Omental fat pad (tissue), 4 donors: ENCODE measurements around the gene TPGS1. TPM values are rescaled to one million over a fixed set of nuclear protein-coding genes. Genes with fewer than 3 reads are reported as not detected.

Experiments
- ATAC-seq: fragments of 150-250 bp; one replicate; pipeline ENCODE4 v1.9.1; 2016; ENCODE audit warnings: mild to moderate bottlenecking, moderate library complexity; ENCODE audit not compliant: low FRiP score
- DNase-seq: peaks from one replicate; pipeline ENCODE4 v3.0.0-alpha.2; 2019; ENCODE audit warnings: low spot score
- total RNA-seq, 4 donors: library from RNA; depleted of rRNA; stranded (reverse); fragments of >200 nt; gene quantifications; one replicate each; pipeline ENCODE4 v1.1.0, GENCODE V29; 2016
- TF ChIP-seq, protein P1 (sequence below), 3 donors: fragments of 450-650 bp; IDR thresholded peaks; one replicate each; pipeline ENCODE4 v1.5.1; 2016 to 2017; ENCODE audit warnings: antibody characterized with exemption in 3 of 3, mild to moderate bottlenecking in 3 of 3, moderate library complexity in 2 of 3

TPGS1 gene
- total RNA-seq, 4 donors from 2014 or later = 45.5 to 61.2 (median 46.1) TPM

DNA sequence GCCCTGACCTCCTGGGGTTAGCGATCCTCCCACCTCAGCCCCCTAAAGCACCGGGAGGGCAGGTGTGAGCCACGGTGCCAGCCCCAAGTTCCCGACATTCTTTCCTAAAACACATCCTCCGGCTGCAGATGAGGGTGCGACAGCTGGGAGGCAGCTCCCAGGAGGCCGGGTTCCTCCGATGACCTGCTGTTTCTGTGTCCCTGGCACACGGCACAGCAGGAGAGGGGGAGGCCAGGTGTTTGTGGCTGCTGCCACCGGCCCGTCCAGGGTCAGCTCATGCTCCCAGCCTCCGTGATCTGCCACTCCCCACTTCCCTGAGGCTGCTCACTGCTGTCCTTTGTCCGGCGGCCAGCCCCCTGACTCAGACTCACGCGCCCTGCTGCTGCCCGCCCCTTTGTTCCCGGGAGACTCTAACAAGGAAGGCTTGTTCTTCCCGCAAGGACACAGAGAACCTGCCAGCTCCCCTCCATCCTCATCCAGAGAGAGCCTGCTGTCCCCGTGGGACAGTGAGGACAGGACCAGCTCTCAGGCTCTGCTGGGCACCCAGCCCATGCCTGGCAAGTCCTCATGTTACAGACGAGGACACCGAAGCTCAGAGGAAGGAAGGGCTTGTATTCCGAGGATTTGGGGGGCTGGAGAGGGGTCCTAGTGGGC, 21.6 kb upstream of the TPGS1 start:
- DNase-seq (no peak), ATAC-seq (no peak)

DNA sequence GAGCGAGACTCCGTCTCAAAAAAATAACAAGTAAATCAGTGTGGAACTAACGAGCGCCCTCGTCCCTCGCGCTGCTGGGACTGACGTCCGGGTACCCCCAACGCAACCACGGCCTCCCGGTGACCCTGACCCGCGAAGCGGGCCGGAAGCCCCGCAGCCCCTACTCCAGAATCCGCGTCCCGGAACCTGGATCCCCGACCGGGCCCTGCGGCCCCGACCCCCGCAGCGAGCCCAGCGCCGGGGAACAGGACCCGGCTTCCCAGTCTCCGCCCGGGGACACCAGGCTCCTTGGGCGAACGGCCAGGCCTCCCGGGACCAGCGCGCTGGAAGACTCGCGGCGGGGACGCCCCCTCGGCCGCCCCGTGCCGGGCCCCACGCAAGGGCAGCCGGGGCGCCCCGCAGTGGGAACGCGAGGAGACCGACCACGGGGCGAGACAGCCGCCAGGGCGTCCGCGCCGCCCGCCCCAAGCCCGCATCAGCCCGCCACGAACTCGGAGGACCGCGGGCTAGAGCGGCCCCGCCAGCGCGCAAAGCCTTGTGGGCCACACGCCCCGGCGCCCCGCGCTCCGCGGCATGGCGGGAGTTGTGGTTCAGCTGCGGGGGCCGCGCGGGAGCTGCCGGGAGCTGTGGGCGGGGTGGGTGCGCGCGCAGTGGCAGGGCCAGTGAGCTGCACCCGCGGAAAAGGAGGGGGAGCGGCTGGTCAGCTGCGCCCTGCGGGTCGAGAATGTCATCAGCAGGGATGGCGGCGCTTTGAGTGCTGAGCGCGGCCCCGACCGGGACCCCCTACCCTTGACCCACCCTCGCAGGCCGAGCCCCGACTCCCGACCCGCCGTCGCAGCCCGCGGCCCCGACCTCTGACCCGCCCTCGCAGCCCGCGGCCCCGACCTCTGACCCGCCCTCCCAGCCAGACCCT, 18.5 kb upstream of the TPGS1 start:
- ATAC-seq (peak; percentile 97), DNase-seq (peak; percentile 80)
- TF ChIP-seq, protein P1, sequence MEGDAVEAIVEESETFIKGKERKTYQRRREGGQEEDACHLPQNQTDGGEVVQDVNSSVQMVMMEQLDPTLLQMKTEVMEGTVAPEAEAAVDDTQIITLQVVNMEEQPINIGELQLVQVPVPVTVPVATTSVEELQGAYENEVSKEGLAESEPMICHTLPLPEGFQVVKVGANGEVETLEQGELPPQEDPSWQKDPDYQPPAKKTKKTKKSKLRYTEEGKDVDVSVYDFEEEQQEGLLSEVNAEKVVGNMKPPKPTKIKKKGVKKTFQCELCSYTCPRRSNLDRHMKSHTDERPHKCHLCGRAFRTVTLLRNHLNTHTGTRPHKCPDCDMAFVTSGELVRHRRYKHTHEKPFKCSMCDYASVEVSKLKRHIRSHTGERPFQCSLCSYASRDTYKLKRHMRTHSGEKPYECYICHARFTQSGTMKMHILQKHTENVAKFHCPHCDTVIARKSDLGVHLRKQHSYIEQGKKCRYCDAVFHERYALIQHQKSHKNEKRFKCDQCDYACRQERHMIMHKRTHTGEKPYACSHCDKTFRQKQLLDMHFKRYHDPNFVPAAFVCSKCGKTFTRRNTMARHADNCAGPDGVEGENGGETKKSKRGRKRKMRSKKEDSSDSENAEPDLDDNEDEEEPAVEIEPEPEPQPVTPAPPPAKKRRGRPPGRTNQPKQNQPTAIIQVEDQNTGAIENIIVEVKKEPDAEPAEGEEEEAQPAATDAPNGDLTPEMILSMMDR (IDR thresholded peaks at IDR 0.05) = no peak

More for the DNA sequence above, 21.6 kb upstream of the TPGS1 start:
- TF ChIP-seq, protein P1 (IDR thresholded peaks at IDR 0.05) = no peak

DNA sequence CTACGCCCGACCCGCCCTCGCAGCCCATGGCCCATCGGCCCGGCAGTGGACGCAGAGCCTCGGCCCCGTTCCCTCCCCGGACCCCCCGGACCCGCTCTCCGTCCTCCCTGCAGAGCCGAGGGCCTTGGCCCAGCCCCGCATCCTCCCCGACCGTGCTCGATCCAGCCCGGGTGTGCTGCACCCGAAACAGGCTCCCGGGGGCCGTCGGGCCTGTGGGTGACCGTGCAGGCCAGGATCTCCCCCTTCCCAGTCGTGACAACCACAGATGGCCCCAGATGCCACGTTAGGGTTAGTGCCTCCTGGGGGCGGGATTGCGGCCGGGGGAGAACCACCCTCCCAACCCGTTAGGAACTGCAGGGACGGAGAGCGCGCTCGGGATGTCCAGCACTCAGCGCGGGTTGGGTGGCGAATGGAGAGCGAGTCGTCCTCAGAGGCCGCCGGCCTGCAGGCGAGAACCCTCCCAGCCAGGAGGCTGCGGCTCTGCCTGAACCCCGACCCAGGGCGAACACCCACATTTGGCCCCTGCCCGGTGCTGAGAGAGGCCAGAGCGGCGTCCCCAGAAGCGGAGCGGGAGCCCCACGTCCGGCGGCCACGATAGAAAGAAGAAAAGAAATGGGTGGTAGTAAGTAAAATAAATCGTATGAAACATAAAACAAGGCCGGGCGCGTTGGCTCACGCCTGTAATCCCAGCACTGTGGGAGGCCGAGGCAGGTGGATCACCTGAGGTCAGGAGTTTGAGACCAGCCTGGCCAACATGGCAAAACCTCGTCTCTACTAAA, 17.7 kb upstream of the TPGS1 start:
- ATAC-seq = peak; percentile 6
- DNase-seq = no peak
- TF ChIP-seq, protein P1 (IDR thresholded peaks at IDR 0.05) = no peak

DNA sequence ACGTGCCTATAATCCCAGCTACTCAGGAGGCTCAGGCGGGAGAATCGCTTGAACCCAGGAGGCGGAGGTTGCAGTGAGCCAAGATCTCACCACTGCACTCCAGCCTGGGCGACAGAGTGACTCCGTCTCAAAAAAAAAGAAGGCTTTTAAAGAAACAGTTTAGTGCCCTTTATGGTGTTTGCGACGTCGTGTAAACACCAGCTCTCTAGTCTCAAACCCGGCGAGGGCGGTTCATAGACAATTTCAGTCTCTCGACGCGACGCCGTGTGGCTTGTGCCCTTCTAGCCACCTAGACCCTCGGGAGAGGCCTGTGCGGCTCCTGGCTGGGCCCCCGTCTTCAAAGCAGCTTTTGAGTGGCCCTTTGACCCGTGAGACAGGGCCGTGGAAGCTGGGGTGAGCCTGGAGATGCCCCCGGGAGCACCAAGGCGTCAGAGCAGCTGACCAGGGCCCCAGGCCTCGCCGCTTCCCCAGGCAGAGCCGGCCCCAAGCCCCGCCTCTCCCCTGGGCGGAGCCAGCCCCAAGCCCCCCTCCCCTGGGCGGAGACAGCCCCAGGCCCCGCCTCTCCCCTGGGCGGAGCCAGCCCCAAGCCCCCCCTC, 16.1 kb upstream of the TPGS1 start:
- ATAC-seq = no peak
- TF ChIP-seq, protein P1 (IDR thresholded peaks at IDR 0.05) = no peak

DNA sequence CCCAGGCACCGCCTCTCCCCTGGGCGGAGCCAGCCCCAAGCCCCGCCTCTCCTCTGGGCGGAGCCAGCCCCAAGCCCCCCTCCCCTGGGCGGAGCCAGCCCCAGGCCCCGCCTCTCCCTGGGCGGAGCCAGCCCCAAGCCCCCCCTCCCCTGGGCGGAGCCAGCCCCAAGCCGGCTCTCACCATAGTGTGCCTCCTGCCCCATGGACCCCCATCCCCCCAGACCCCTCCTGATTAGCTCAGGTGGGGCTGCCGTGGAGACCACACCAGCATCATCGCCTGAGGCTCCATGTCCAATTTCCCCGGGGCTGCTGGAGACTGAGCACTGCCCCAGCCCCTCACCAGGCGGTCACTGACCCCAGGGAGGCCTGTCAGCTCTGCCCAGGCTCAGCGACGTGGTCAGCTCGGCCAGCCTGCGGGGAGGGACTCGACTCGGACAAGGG, 15.2 kb upstream of the TPGS1 start:
- ATAC-seq = no peak
- TF ChIP-seq, protein P1 (IDR thresholded peaks at IDR 0.05) = no peak
- DNase-seq = no peak

More for the DNA sequence above, 16.1 kb upstream of the TPGS1 start:
- no peak for DNase-seq

DNA sequence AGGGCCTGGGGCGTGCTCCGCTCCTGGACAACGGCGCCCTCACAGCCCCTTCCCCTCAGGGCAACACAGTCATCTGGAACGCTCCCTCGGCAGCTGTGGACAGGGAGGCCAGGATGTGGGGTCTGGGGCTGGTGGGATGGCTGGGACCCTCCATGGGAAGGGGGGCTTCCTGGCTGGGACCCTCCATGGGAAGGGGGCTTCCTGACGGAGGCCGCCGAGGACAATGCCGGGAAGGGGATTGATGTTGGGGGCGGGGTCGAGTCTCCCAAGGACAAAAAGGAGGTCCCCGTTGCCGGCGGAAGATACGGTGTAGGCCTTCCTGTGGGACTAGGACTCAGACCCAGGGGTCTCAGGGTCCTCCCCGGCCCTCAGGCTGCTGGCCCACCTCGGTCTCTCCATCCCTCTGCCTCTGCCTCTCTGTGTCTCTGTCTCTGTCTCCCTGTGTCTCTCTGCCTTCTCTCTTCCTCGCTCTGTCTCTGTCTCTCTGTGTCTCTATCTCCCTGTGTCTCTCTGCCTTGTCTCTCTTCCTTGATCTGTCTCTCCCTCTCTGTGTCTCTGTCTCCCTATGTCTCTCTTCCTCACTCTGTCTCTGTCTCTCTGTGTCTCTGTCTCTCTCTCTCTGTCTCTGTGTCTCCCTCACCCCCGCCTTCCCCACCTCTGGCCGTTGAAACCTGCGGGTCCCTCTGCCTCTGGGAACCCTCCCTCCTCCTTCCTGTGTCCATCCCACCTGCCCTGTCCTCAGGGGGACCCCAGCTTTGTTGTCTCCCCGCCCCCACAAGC, 13.7 kb upstream of the TPGS1 start:
- ATAC-seq (no peak), DNase-seq (no peak)
- TF ChIP-seq, protein P1 (IDR thresholded peaks at IDR 0.05) = no peak
